B cell (primary cell): ENCODE data around the gene POLRMT. TPM values are rescaled to one million over a fixed set of nuclear protein-coding genes. Genes with fewer than 3 reads are reported as not detected.
A peak's percentile ranks its signal among the peaks of the same experiment; 100 is the strongest.

Experiments
- ATAC-seq: fragments of 200-7000 bp; cut with Tn5 transposase; one replicate; pipeline ENCODE4 v1.10.0; 2021; ENCODE audit warnings: low read depth, mild to moderate bottlenecking, moderate number of reproducible peaks, moderate library complexity
- CTCF ChIA-PET: fragments of 350-600 bp; sonication (Branson Sonifier 250); formaldehyde crosslinking; loops from one replicate; lab custom pipeline; 2021; ENCODE audit warnings: antibody characterized with exemption, inconsistent platforms; lab: Charles Lee
- POLR2A ChIA-PET: fragments of 350-600 bp; sonication (Branson Sonifier 250); formaldehyde crosslinking; loops from one replicate; lab custom pipeline; 2021; ENCODE audit warnings: antibody characterized with exemption; lab: Charles Lee
- DNase-seq: peaks from one replicate; pipeline ENCODE4 v3.0.0; 2013
- H2AFZ ChIP-seq: 2 replicates; pipeline ENCODE4 v1.6.1; 2012; ENCODE audit warnings: mild to moderate bottlenecking, low read depth, low read length; ENCODE audit not compliant: insufficient read depth, poor library complexity, severe bottlenecking
- H3K27ac ChIP-seq, 2 donors: 1 replicate in 1 of 2; 2 replicates in 1 of 2; pipeline ENCODE4 v1.5.1; 2012 to 2013; ENCODE audit warnings: low read length in 2 of 2, mild to moderate bottlenecking in 2 of 2, moderate library complexity in 1 of 2
- H3K27me3 ChIP-seq, 4 experiments: fragments of 200-600 bp in 1 of 4; sonication (generic) in 1 of 4; replicated peaks in 1 of 4; 1 replicate in 2 of 4; 2 replicates in 2 of 4; pipeline versions ENCODE4 v1.6.1 to v1.7.0; 2013 to 2016; ENCODE audit warnings: low read length in 3 of 4, mild to moderate bottlenecking in 2 of 4, mixed read lengths in 1 of 4, moderate library complexity in 1 of 4; ENCODE audit not compliant: insufficient read depth in 4 of 4, control insufficient read depth in 3 of 4; ENCODE audit errors: control extremely low read depth in 1 of 4
- H3K36me3 ChIP-seq, 2 experiments: replicated peaks in 1 of 2; 1 replicate in 1 of 2; 2 replicates in 1 of 2; pipeline versions ENCODE4 v1.6.1 to v1.7.1; 2013; ENCODE audit warnings: low read length in 1 of 2; ENCODE audit not compliant: insufficient read depth in 2 of 2, control insufficient read depth in 1 of 2; ENCODE audit errors: control extremely low read depth in 1 of 2, extremely low read depth in 1 of 2
- H3K4me1 ChIP-seq, 2 donors: fragments of 200-600 bp in 1 of 2; sonication (generic) in 1 of 2; 1 replicate in 1 of 2; 2 replicates in 1 of 2; pipeline versions ENCODE4 v1.5.1 to v1.6.1; 2013 to 2017; ENCODE audit warnings: low read length in 2 of 2; ENCODE audit not compliant: control insufficient read depth in 2 of 2, insufficient read depth in 2 of 2
- H3K4me2 ChIP-seq: replicated peaks from 2 replicates; pipeline ENCODE3; 2012; ENCODE audit warnings: mild to moderate bottlenecking, low read depth, low read length; ENCODE audit not compliant: poor library complexity, severe bottlenecking
- H3K4me3 ChIP-seq, 5 experiments: fragments of 200-600 bp in 1 of 5; sonication (generic) in 1 of 5; 1 replicate in 3 of 5; 2 replicates in 2 of 5; pipeline versions ENCODE4 v1.5.1 to v1.7.0; 2011 to 2016; ENCODE audit warnings: low read length in 4 of 5, mild to moderate bottlenecking in 4 of 5, low read depth in 2 of 5, control low read depth in 1 of 5, moderate library complexity in 1 of 5; ENCODE audit not compliant: insufficient read depth in 1 of 5; ENCODE audit errors: control extremely low read depth in 1 of 5, extremely low read depth in 1 of 5
- H3K79me2 ChIP-seq: fragments of 200-600 bp; sonication (generic); one replicate; pipeline ENCODE4 v1.6.0; 2016; ENCODE audit warnings: low read length; ENCODE audit not compliant: control insufficient read depth, insufficient read depth
- H3K9ac ChIP-seq: fragments of 200-600 bp; sonication (generic); 2 replicates; pipeline ENCODE4 v1.6.1; 2017; ENCODE audit warnings: mild to moderate bottlenecking, low read length, moderate library complexity
- H3K9me3 ChIP-seq, 3 donors: one replicate each; pipeline versions ENCODE4 v1.6.1 to v1.7.1; 2013; ENCODE audit warnings: low read length in 2 of 3; ENCODE audit not compliant: control insufficient read depth in 2 of 3, insufficient read depth in 1 of 3; ENCODE audit errors: control extremely low read depth in 1 of 3
- H4K20me1 ChIP-seq: 2 replicates; pipeline ENCODE4 v1.6.0; 2012; ENCODE audit warnings: mild to moderate bottlenecking, low read length; ENCODE audit not compliant: insufficient read depth, control insufficient read depth, poor library complexity, severe bottlenecking
- H3K27ac Mint-ChIP-seq: one replicate; pipeline ENCODE4 v1.8.0; 2021; ENCODE audit warnings: mixed read lengths
- H3K27me3 Mint-ChIP-seq: one replicate; pipeline ENCODE4 v1.8.0; 2021; ENCODE audit warnings: mixed read lengths
- H3K4me1 Mint-ChIP-seq: one replicate; pipeline ENCODE4 v1.8.0; 2021; ENCODE audit warnings: mixed read lengths
- H3K4me3 Mint-ChIP-seq: one replicate; pipeline ENCODE4 v1.8.0; 2021; ENCODE audit warnings: mixed read lengths
- H3K9me3 Mint-ChIP-seq: one replicate; pipeline ENCODE4 v1.8.0; 2022; ENCODE audit warnings: mixed read lengths; ENCODE audit not compliant: insufficient read depth
- CTCF ChIP-seq: fragments of 200-600 bp; IDR thresholded peaks from one replicate; pipeline ENCODE4 v1.8.0; 2022; ENCODE audit warnings: antibody characterized with exemption, mild to moderate bottlenecking
- EZH2 ChIP-seq: IDR thresholded peaks from 2 replicates; pipeline ENCODE4 v1.6.1; 2012; ENCODE audit warnings: borderline replicate concordance, low read depth, mild to moderate bottlenecking, moderate library complexity, low read length; ENCODE audit not compliant: insufficient read depth, poor library complexity, severe bottlenecking
- WGBS: methylation state at CpG from one replicate; pipeline ENCODE4 v1.1.5; 2013; ENCODE audit warnings: missing lambda C conversion rate; ENCODE audit not compliant: insufficient coverage; 5-methylcytosine and 5-hydroxymethylcytosine counted together
- intact Hi-C: fragments of 100-400 bp; cut with micrococcal nuclease; formaldehyde crosslinking; loops from one replicate; pipeline ENCODE4 v1.10.0; 2022
- polyA plus RNA-seq: library from polyadenylated mRNA; depleted of rRNA; stranded (reverse); fragments of >200 nt; gene quantifications from 2 replicates; pipeline ENCODE4 v1.2.3, GENCODE V29; 2012
- total RNA-seq, 2 donors: library from RNA; stranded (reverse); fragments of 120-200 nt in 1 of 2; gene quantifications; 1 replicate in 1 of 2; 2 replicates in 1 of 2; pipeline versions ENCODE4 v1.2.3 to v1.2.4, GENCODE V29; 2013 to 2022

Gene POLRMT
- total and polyA plus RNA-seq, 2 donors (not counting 1 experiment from before 2014, with no cell fraction given), result 77.8 to 98.0 TPM

GRCh38 chr19:658059-658839 lies 24.9 kb upstream of the POLRMT start:
- peak overlapping the region; percentile 96 for H3K4me2 ChIP-seq
- H3K79me2 ChIP-seq, result peaks cover 96% of the 10 kb centered on the region
- TF ChIP-seq CTCF, result no peak
- H3K9me3 ChIP-seq, result no peaks in the 10 kb centered on the region
- ChIA-PET POLR2A (no interaction called here), CTCF (interaction anchor here (0.6 kb wide), 1 partner anchor 323 kb away, joined by 3 read pairs; no protein-coding TSS in a partner anchor)
- peaks cover 28 to 53% of the 10 kb centered on the region in 2 donors for H3K4me1 ChIP-seq
- H3K27me3 ChIP-seq, result no peaks in the 10 kb centered on the region
- 89% methylated on average over 33 of the region's 33 CpGs for WGBS
- no peak overlapping the region for H3K9ac ChIP-seq
- Mint-ChIP-seq H3K4me3 (peak overlapping the region; percentile 16), H3K4me1 (peaks cover 61% of the 10 kb centered on the region), H3K27ac (peak overlapping the region; percentile 67), H3K27me3 (no peaks in the 10 kb centered on the region), H3K9me3 (no peaks in the 10 kb centered on the region)
- ATAC-seq (no peak), DNase-seq (no peak)
- peaks cover 0 to 36% of the 10 kb centered on the region in 2 experiments for H3K36me3 ChIP-seq
- H2AFZ ChIP-seq, result no peak overlapping the region
- peaks cover 94% of the 10 kb centered on the region for H4K20me1 ChIP-seq
- intact Hi-C loops, result no loop called here
- peak overlapping the region in 1 of 2 donors; percentile 97 for H3K27ac ChIP-seq
- H3K4me3 ChIP-seq, result no peak overlapping the region

DNA sequence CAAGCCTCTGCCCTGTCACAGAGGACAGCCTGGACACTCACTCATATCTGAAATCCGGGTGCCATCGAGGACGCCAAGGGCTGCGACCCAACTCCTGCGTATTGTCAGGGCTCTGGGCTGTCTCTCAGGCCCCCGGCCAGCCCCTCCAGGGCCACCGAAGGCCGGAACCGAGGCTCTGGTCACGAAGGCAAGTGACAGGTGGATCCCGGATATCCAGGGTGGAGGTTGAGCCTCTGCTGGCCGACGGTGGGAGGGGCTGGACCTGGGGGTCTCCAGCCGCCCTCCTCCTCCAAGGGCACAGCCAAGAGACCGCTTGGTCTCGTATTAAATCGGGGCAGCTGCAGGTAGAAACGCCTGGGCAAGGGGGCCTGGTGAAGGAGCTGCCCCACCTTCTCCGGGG lies 24.3 kb upstream of the POLRMT start:
- H2AFZ ChIP-seq, result no peak overlapping the region
- ATAC-seq, result no peak
- H3K9ac ChIP-seq, result no peak overlapping the region
- H3K4me1 Mint-ChIP-seq, result peaks cover 61% of the 10 kb centered on the region
- H4K20me1 ChIP-seq, result peaks cover 98% of the 10 kb centered on the region
- H3K36me3 ChIP-seq, result peaks cover 0 to 42% of the 10 kb centered on the region in 2 experiments
- peaks cover 100% of the 10 kb centered on the region for H3K79me2 ChIP-seq
- CTCF ChIA-PET, result no interaction called here
- POLR2A ChIA-PET, result no interaction called here
- 89% methylated on average over 19 of the region's 19 CpGs for WGBS
- no peaks in the 10 kb centered on the region for H3K27me3 ChIP-seq
- no peak overlapping the region for H3K27ac Mint-ChIP-seq
- no peak for DNase-seq
- no peaks in the 10 kb centered on the region for H3K9me3 ChIP-seq
- intact Hi-C loops, result no loop called here
- no peaks in the 10 kb centered on the region for H3K9me3 Mint-ChIP-seq
- TF ChIP-seq EZH2 (no peak), CTCF (no peak)
- H3K4me2 ChIP-seq, result peak overlapping the region; percentile 96
- no peak overlapping the region for H3K4me3 ChIP-seq
- H3K4me1 ChIP-seq, result peaks cover 28 to 53% of the 10 kb centered on the region in 2 donors
- no peak overlapping the region for H3K4me3 Mint-ChIP-seq
- no peaks in the 10 kb centered on the region for H3K27me3 Mint-ChIP-seq
- peak overlapping the region in 1 of 2 donors; percentile 97 for H3K27ac ChIP-seq
